ENCODE measurements around the gene NUDT19. TPM values are rescaled to one million over a fixed set of nuclear protein-coding genes. Genes with fewer than 3 reads are reported as not detected.
"Not testable (repeated sequence)": the region's sequence is repeated elsewhere in the genome, so short reads cannot be mapped to it uniquely, and the experiment has no call there.

NUDT19 gene
- total and polyA plus RNA-seq, 2 donors from 2014 or later, result 8.8 to 11.7 TPM

GRCh38 chr19:32647361-32647760 is 44.3 kb upstream of the NUDT19 start:
- FAIRE-seq (no peak), DNase-seq (no peak)
- intact Hi-C loops (cut with DNase I), result no loop called here
- Histone ChIP-seq H3K4me1 (ENCODE audit: control insufficient read depth in 2 of 3, insufficient read depth in 2 of 3, low read depth in 1 of 3, low read length in 3 of 3) (no peaks in the 10 kb centered on the region), H3K9ac (ENCODE audit: low read length in 3 of 3) (no peak overlapping the region), H3K27ac (ENCODE audit: low read depth in 2 of 2, low read length in 2 of 2) (no peak overlapping the region), H3K4me3 (ENCODE audit: low read length in 3 of 3) (no peak overlapping the region), H3K36me3 (ENCODE audit: control insufficient read depth in 2 of 3, insufficient read depth in 3 of 3, low read length in 3 of 3) (peaks cover 0 to 31% (median 21%) of the 10 kb centered on the region in 3 donors), H3K9me3 (ENCODE audit: control insufficient read depth in 2 of 3, insufficient read depth in 1 of 3, low read length in 3 of 3) (no peaks in the 10 kb centered on the region), H3K27me3 (ENCODE audit: control insufficient read depth, insufficient read depth, low read length) (no peaks in the 10 kb centered on the region)
- TF ChIP-seq CTCF (IDR thresholded peaks at IDR 0.05; ENCODE audit: borderline replicate concordance, extremely low read depth, insufficient read depth), result no peak

- Histone ChIP-seq H3K9ac (ENCODE audit: low read length in 3 of 3) (no peak overlapping the region), H3K4me1 (ENCODE audit: control insufficient read depth in 2 of 3, insufficient read depth in 2 of 3, low read depth in 1 of 3, low read length in 3 of 3) (no peaks in the 10 kb centered on the region), H3K36me3 (ENCODE audit: control insufficient read depth in 2 of 3, insufficient read depth in 3 of 3, low read length in 3 of 3) (peaks cover 0 to 19% (median 12%) of the 10 kb centered on the region in 3 donors), H3K27ac (ENCODE audit: low read depth in 2 of 2, low read length in 2 of 2) (no peak overlapping the region), H3K9me3 (ENCODE audit: control insufficient read depth in 2 of 3, insufficient read depth in 1 of 3, low read length in 3 of 3) (no peaks in the 10 kb centered on the region), H3K4me3 (ENCODE audit: low read length in 3 of 3) (no peak overlapping the region), H3K27me3 (ENCODE audit: control insufficient read depth, insufficient read depth, low read length) (no peaks in the 10 kb centered on the region)
- FAIRE-seq, result no peak
- DNase-seq, result no peak
- TF ChIP-seq CTCF (IDR thresholded peaks at IDR 0.05; ENCODE audit: borderline replicate concordance, extremely low read depth, insufficient read depth), result no peak
- intact Hi-C loops (cut with DNase I), result no loop called here
Observed at GRCh38 chr19:32649751-32650150, 41.9 kb upstream of the NUDT19 start.

GRCh38 chr19:32650671-32651070 is 41.0 kb upstream of the NUDT19 start:
- TF ChIP-seq CTCF (IDR thresholded peaks at IDR 0.05; ENCODE audit: borderline replicate concordance, extremely low read depth, insufficient read depth), result no peak
- no peak for FAIRE-seq
- Histone ChIP-seq H3K4me3 (ENCODE audit: low read length in 3 of 3) (no peak overlapping the region), H3K36me3 (ENCODE audit: control insufficient read depth in 2 of 3, insufficient read depth in 3 of 3, low read length in 3 of 3) (peaks cover 0 to 19% (median 17%) of the 10 kb centered on the region in 3 donors), H3K27ac (ENCODE audit: low read depth in 2 of 2, low read length in 2 of 2) (no peak overlapping the region), H3K4me1 (ENCODE audit: control insufficient read depth in 2 of 3, insufficient read depth in 2 of 3, low read depth in 1 of 3, low read length in 3 of 3) (no peaks in the 10 kb centered on the region), H3K9ac (ENCODE audit: low read length in 3 of 3) (no peak overlapping the region), H3K9me3 (ENCODE audit: control insufficient read depth in 2 of 3, insufficient read depth in 1 of 3, low read length in 3 of 3) (no peaks in the 10 kb centered on the region), H3K27me3 (ENCODE audit: control insufficient read depth, insufficient read depth, low read length) (no peaks in the 10 kb centered on the region)
- DNase-seq, result no peak
- intact Hi-C loops (cut with DNase I), result no loop called here

GRCh38 chr19:32651729-32652140 is 39.9 kb upstream of the NUDT19 start:
- H3K36me3 ChIP-seq (ENCODE audit: control insufficient read depth in 2 of 3, insufficient read depth in 3 of 3, low read length in 3 of 3), result peaks cover 0 to 24% (median 17%) of the 10 kb centered on the region in 3 donors
- no peaks in the 10 kb centered on the region for H3K27me3 ChIP-seq (ENCODE audit: control insufficient read depth, insufficient read depth, low read length)
- no peak overlapping the region for H3K4me3 ChIP-seq (ENCODE audit: low read length in 3 of 3)
- DNase-seq, result peak in 4 of 5 donors; percentile 54 to 67 (median 61)
- intact Hi-C loops (cut with DNase I), result no loop called here
- H3K4me1 ChIP-seq (ENCODE audit: control insufficient read depth in 2 of 3, insufficient read depth in 2 of 3, low read depth in 1 of 3, low read length in 3 of 3), result no peaks in the 10 kb centered on the region
- no peaks in the 10 kb centered on the region for H3K9me3 ChIP-seq (ENCODE audit: control insufficient read depth in 2 of 3, insufficient read depth in 1 of 3, low read length in 3 of 3)
- no peak for TF ChIP-seq CTCF (IDR thresholded peaks at IDR 0.05; ENCODE audit: borderline replicate concordance, extremely low read depth, insufficient read depth)
- no peak overlapping the region for H3K9ac ChIP-seq (ENCODE audit: low read length in 3 of 3)
- H3K27ac ChIP-seq (ENCODE audit: low read depth in 2 of 2, low read length in 2 of 2), result no peak overlapping the region
- FAIRE-seq, result no peak

- H3K4me3 ChIP-seq (ENCODE audit: low read length in 3 of 3); intact Hi-C loops (cut with DNase I); H3K9me3 ChIP-seq (ENCODE audit: control insufficient read depth in 2 of 3, insufficient read depth in 1 of 3, low read length in 3 of 3); FAIRE-seq; H3K27ac ChIP-seq (ENCODE audit: low read depth in 2 of 2, low read length in 2 of 2); H3K27me3 ChIP-seq (ENCODE audit: control insufficient read depth, insufficient read depth, low read length); DNase-seq; H3K4me1 ChIP-seq (ENCODE audit: control insufficient read depth in 2 of 3, insufficient read depth in 2 of 3, low read depth in 1 of 3, low read length in 3 of 3); H3K9ac ChIP-seq (ENCODE audit: low read length in 3 of 3): not testable (repeated sequence)
- peaks cover 0 to 20% (median 12%) of the 10 kb centered on the region in 3 donors for H3K36me3 ChIP-seq (ENCODE audit: control insufficient read depth in 2 of 3, insufficient read depth in 3 of 3, low read length in 3 of 3)
Observed at GRCh38 chr19:32652331-32652730, 39.3 kb upstream of the NUDT19 start.
